ENCODE data around the gene CACNA1C. TPM values are rescaled to one million over a fixed set of nuclear protein-coding genes. Genes with fewer than 3 reads are reported as not detected.

Gene CACNA1C
- total RNA-seq, 2 experiments from 2014 or later: 0.05 to 0.08 TPM

GRCh38 chr12:2465681-2466080, 412.9 kb downstream of the CACNA1C start:
- CTCF ChIA-PET: no interaction called here
- no peaks in the 10 kb centered on the region for H3K36me3 ChIP-seq (ENCODE audit: insufficient read depth, low read length)
- no peaks in the 10 kb centered on the region for H3K4me1 ChIP-seq (ENCODE audit: insufficient read depth, low read length)
- Mint-ChIP-seq H3K4me1 (ENCODE audit: low read depth) (no peaks in the 10 kb centered on the region), H3K36me3 (ENCODE audit: low read depth) (no peaks in the 10 kb centered on the region), H3K9me3 (no peaks in the 10 kb centered on the region), H3K27me3 (no peaks in the 10 kb centered on the region), H3K4me3 (no peak overlapping the region), H3K27ac (no peak overlapping the region)
- DNase-seq: no peak
- H3K27ac ChIP-seq (ENCODE audit: low read depth in 1 of 2, low read length in 2 of 2): no peak overlapping the region
- H3K9me3 ChIP-seq (ENCODE audit: control insufficient read depth in 1 of 2, insufficient read depth in 1 of 2, low read length in 2 of 2): no peaks in the 10 kb centered on the region
- POLR2A ChIA-PET: no interaction called here
- ATAC-seq (ENCODE audit: poor library complexity): no peak
- no peak for TF ChIP-seq CTCF (IDR thresholded peaks at IDR 0.05)
- H3K27me3 ChIP-seq (ENCODE audit: control insufficient read depth in 1 of 2, insufficient read depth in 2 of 2, low read length in 2 of 2): no peaks in the 10 kb centered on the region
- no peak overlapping the region for H3K4me3 ChIP-seq (ENCODE audit: low read length)
- intact Hi-C loops (cut with DNase I, micrococcal nuclease): no loop called here

GRCh38 chr12:2466211-2466610, 413.4 kb downstream of the CACNA1C start:
- intact Hi-C loops (cut with DNase I, micrococcal nuclease): no loop called here
- Mint-ChIP-seq H3K4me3 (no peak overlapping the region), H3K4me1 (ENCODE audit: low read depth) (no peaks in the 10 kb centered on the region), H3K9me3 (no peaks in the 10 kb centered on the region), H3K27me3 (no peaks in the 10 kb centered on the region), H3K36me3 (ENCODE audit: low read depth) (no peaks in the 10 kb centered on the region), H3K27ac (no peak overlapping the region)
- Histone ChIP-seq H3K36me3 (ENCODE audit: insufficient read depth, low read length) (no peaks in the 10 kb centered on the region), H3K4me1 (ENCODE audit: insufficient read depth, low read length) (no peaks in the 10 kb centered on the region), H3K4me3 (ENCODE audit: low read length) (no peak overlapping the region), H3K27me3 (ENCODE audit: control insufficient read depth in 1 of 2, insufficient read depth in 2 of 2, low read length in 2 of 2) (no peaks in the 10 kb centered on the region), H3K27ac (ENCODE audit: low read depth in 1 of 2, low read length in 2 of 2) (no peak overlapping the region), H3K9me3 (ENCODE audit: control insufficient read depth in 1 of 2, insufficient read depth in 1 of 2, low read length in 2 of 2) (no peaks in the 10 kb centered on the region)
- POLR2A ChIA-PET: no interaction called here
- no peak for ATAC-seq (ENCODE audit: poor library complexity)
- CTCF ChIA-PET: no interaction called here
- no peak for TF ChIP-seq CTCF (IDR thresholded peaks at IDR 0.05)
- no peak for DNase-seq

- TF ChIP-seq CTCF (IDR thresholded peaks at IDR 0.05): no peak
- H3K27me3 ChIP-seq (ENCODE audit: control insufficient read depth in 1 of 2, insufficient read depth in 2 of 2, low read length in 2 of 2): no peaks in the 10 kb centered on the region
- H3K9me3 ChIP-seq (ENCODE audit: control insufficient read depth in 1 of 2, insufficient read depth in 1 of 2, low read length in 2 of 2): no peaks in the 10 kb centered on the region
- H3K9me3 Mint-ChIP-seq: no peaks in the 10 kb centered on the region
- H3K27me3 Mint-ChIP-seq: no peaks in the 10 kb centered on the region
- ATAC-seq (ENCODE audit: poor library complexity) (no peak), DNase-seq (no peak)
- POLR2A ChIA-PET: no interaction called here
- no peak overlapping the region for H3K27ac Mint-ChIP-seq
- H3K4me1 ChIP-seq (ENCODE audit: insufficient read depth, low read length): no peaks in the 10 kb centered on the region
- no peak overlapping the region for H3K27ac ChIP-seq (ENCODE audit: low read depth in 1 of 2, low read length in 2 of 2)
- no peak overlapping the region for H3K4me3 ChIP-seq (ENCODE audit: low read length)
- H3K4me1 Mint-ChIP-seq (ENCODE audit: low read depth): no peaks in the 10 kb centered on the region
- no peaks in the 10 kb centered on the region for H3K36me3 ChIP-seq (ENCODE audit: insufficient read depth, low read length)
- CTCF ChIA-PET: no interaction called here
- no peak overlapping the region for H3K4me3 Mint-ChIP-seq
- H3K36me3 Mint-ChIP-seq (ENCODE audit: low read depth): no peaks in the 10 kb centered on the region
- intact Hi-C loops (cut with DNase I, micrococcal nuclease): no loop called here
These were observed 414.8 kb downstream of the CACNA1C start for GRCh38 chr12:2467447-2468195.

Data from CD4-positive, alpha-beta T cell (primary cell).